Stimulated activated CD8-positive, alpha-beta memory T cell treated with anti-CD3 and anti-CD28 coated beads, Interleukin-12 subunit alpha, Interleukin-12 subunit beta, amount 100 ng/mL, for 1 hour (primary cell): ENCODE measurements around the gene CDH4.

Experiments used
- DNase-seq: peaks from one replicate; pipeline ENCODE4 v3.0.0-alpha.2; 2020; ENCODE audit warnings: low read depth

The CDH4 gene

DNA sequence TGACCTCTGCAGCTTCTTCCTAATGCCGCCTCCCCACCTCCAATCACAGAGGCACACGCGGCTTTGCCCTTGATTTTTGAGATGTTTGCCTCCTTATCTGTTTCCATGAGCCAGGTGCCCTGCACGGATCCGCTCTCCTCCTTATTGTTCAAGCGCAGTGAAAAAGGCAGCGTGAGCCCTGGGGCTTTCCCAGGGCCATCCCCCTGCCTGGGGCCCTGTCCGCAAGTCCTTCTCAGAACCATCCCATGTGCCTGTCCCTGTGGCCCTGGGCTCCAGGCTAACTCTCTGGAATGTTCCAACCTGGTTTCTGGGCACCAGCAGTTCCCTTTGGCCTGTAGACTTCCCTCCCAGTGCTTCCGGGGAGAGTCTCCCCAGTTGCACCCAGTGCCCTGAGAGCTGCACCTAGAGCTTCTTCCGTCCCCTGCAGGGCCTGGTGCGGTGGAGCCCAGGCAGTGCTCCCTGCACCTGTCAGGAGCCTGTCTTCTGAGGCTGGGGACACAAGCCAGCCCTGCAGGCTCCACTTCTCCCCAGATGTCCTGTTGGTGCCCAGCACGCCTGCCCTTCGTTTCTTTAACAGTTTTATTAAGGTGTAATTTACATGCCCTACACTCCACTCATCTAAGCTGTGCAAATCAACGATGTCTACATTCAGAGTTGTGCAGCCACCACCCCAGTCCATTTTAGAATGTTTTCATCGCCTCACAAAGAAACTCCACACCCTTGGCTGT, 330.3 kb downstream of the CDH4 start:
- DNase-seq: no peak

DNA sequence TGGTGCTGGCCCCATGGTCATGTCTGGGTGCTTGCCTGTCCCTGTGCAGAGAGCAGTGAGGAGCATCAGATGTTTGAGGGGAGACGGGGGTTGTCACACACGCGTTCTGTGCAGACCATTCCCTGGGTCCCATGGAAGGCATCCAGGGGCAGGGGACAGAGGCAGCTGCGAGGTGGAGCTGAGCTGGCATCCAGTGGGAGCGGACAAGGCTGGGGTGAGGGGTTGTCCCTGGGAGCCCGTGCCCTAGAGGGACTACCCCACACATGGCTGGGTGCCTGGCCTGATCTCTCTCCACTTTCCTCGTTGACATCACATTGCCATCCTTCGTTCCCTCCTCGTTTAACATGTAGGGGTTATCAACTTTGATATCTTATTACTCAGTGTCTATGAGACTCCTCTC, 331.3 kb downstream of the CDH4 start:
- no peak for DNase-seq

DNA sequence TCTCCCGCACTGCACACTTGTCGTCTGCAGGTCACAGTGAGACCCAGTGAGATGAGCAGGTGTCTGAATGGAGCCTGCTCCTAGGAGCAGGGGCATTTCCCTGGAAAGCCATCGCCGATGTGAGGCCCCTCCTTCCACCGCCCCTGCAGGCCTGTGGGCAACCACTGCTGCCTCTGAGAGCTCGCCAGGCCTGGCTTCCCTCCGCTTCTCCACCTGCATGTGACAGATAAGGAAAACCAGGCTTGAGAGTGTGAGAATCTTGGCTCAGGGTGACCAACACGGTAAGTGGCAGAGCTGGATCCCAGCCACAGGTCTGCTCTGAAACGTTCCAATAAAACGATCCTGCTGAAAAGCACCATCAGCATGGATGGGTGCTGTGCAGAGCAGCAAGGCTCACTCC, 332.8 kb downstream of the CDH4 start:
- DNase-seq: no peak

DNA sequence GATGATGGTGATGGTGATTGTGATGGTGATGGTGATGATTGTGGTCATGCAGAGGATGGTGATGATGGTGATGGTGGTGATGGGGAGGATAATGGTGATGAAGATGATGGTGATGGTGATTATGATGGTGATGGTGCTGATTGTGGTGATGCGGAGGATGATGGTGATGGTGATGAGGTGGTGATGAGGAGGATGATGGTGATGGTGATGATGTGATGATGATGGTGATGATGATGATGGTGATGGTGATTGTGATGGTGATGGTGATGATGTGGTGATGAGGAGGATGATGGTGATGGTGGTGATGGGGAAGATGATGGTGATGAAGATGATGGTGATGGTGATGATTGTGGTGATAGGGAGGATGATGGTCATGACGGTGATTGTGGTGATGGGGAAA, 333.7 kb downstream of the CDH4 start:
- no peak for DNase-seq

DNA sequence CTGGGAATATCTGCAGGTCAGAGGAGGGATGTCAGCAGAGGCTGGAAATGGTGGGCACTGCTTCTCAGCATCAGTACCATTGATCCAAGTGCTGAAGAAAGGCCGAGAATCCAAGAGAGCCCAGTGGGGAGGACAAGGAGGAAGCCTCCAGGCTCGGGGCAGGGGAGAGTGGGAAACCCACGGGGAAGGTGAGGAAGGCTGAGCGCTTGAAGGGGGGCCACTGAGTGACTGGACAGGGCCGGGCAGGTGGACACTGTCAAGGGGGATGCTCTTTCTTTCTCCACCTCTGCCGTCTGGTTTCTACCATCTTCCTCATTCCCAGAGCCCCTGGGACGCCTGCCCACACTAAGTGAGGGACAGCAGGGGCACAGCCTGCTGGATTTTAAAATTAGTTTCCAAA, 335.0 kb downstream of the CDH4 start:
- DNase-seq: no peak

DNA sequence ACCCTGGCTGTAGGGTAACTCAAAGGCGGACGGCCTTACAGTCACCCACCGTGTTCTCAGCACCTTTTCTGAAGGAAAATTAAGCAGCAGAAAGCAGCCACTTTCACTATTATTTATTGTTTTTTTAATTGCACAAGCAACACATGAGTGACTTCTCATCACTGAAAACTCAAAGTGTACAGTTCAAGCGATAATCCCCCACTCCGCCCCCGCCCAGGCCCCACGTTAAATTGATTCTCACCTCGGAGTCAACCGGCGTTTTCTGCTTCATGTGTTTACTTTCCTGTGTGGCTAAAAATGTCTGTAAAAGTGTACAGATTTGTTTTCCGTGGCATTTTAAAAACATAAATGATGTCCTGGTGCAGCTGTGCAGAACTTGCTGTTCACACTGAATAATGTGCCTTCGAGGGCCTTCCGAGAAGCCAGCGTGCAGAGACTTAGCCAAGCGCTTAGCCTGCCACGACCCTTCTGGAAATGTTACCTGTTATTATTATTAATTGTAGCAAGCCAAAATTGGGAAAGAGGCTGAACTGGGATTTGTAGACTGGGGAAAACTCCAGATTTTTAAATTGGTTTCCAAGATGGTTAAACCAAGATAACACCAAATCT, 335.7 kb downstream of the CDH4 start:
- DNase-seq: no peak

DNA sequence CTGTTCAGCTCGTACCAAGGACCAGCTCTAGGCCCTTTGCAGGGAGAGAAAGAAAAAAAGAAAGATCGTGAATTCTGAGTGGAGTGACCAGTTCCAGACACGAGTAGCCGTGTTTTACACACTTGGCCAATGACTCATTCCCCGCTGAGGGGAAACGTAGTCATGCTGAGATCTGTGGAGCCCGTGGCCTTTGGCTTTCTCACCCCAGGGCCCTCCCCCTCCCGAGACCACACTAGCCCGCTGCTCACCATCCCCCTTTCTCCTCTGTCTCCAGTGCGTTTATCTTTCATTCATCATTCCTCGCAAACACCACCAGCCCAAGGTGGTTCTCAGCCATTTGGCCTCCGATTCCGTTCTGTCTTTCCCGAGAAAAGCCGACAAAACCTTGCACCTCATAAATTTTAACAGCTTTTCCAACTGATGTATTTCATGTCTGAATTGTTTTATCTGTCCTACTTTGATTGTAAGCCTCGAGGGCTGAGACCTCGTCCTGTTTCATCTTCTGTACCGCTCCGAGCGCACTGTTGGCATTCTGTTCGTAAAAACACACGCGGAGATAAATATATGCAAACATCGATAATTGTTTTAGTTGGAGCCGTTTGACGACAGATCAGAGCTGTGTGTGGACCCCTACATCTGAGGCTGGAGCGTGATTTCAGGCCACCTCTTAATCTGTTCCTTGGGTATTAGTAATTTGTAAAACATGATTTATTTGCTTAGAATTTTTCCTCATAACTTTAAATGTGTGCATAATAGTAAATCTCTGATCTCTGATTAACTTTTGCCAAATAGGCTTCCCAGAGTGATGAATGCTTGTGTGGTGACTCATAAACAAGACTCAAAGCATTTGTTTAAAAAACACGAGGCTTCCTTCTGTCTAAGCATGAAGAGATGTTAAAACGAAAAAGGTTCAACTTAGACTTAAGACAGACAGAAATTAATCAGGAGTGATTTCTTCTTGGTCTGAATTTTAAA, 336.6 kb downstream of the CDH4 start:
- no peak for DNase-seq

DNA sequence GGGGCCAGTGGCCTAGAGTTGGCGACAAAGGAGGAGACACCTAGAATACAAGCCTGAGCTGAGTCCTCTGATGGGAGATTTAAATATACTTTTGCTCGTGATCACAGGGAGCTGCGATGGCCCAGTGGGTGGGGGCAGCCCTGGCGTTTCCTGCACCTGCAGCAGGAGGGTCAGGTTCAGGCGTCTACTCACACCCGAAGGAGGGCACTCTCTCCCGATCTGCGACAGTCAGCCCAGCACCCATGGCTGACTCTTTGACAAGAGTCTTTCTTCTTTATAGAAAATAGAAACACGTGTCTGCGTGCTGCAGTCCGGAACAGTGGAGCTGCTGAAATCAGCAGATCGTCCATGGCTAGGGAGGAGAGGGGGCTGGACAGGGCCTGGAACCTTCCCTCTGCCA, 338.2 kb downstream of the CDH4 start:
- no peak for DNase-seq

DNA sequence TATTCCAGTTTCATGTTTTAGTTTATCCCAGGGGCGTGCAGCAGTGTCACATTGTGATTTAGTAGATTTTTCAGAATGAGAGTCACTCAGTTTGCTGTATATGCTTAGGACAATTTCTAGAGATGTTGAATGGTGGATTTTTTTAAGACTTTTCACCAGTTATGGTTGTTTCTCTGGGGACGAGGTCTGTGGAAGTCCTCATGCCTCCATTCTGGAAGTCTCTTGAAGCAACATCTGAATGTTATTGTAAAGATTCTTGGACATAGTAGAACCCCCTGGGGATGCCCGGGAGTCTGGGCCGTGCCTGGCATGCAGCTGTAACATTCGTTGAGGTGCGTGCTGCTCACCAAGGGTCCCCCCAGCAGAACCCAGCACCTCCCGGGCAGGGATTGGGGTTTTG, 341.5 kb downstream of the CDH4 start:
- no peak for DNase-seq

DNA sequence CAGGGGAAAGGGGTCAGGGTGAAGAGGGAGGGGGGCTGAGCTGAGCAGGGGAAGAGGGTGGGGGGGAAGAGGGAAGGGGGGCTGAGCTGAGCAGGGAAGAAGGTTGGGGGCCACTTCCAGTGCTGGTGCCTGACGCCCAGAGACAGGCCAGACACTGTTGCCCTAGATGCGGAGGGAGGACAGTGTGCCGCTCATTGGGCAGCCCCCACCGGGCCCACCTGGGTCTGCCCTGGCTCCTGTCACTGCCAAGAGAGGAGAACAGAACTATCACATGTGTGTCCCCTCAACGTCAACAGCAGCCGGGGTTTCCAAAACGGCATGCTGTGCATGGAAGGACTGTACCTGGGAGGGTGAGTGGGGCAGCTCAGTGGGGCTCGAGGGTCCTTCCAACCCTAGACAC, 342.1 kb downstream of the CDH4 start:
- no peak for DNase-seq

DNA sequence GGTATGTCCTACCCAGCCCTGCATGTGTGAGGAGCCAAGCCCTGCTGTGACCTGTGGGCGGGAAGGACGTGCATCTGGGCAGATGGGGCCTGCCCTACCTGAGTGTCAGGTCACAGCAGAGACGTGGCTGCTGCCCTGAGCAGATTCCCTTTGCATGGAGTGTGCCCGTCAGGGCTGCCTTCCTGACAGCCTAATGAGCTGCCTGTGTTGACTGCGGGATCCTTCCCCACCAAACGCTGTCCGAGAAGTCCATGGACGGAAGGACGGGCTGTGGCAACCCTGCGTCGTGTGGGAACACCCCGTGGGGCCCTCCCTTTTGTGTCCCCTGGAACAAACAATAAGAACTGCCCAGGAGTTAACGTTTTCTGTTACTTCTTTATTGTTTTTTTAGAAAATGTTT, 343.2 kb downstream of the CDH4 start:
- no peak for DNase-seq

DNA sequence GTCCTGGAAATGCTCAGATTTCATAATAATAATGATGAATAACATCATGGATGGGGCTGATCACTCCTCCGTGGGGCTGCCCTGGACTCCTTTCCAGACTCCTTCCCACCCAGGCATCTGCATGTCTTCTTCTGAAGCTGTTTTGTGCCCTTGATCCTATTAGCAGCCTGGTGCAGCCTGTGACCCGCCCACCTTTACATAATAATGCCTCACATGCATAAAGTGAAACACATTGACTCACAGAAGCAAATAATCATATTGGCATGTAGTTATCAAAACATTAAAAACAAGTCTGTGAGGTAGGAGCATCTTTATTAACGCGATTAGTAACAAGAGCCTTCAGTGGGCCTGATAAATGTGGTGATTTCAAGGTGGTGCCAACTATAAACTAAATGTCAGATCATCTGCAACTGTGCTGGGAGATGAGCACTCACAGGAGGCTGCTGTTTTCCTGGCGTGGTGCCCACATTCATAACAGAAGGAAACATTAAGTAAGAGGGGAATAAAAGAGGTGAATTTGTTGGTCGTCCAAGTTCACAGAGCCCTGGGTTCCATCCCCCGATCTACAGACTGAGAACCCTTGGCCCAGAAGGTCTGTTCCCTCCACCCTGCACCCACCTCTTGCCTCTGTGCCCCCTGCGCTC, 344.7 kb downstream of the CDH4 start:
- no peak for DNase-seq

DNA sequence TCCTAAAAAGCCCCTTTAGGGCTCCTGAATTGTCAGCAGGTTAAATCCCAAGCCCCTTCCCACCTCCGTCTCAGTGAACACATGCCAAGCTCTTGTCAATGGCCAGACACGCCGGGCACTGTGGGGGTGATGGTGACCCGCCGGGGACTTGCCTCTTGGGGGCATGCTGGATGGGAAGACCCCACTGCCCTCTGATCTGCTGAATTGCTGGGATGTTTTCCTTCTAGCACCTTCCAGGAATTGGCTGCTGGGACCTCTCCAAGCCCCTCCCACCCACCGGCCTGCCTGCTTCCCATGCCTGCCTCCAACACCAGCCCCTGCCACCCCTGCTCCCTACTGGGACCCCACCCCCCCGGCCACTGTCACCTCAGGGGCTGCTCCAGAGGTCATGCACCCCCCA, 345.9 kb downstream of the CDH4 start:
- DNase-seq: no peak

DNA sequence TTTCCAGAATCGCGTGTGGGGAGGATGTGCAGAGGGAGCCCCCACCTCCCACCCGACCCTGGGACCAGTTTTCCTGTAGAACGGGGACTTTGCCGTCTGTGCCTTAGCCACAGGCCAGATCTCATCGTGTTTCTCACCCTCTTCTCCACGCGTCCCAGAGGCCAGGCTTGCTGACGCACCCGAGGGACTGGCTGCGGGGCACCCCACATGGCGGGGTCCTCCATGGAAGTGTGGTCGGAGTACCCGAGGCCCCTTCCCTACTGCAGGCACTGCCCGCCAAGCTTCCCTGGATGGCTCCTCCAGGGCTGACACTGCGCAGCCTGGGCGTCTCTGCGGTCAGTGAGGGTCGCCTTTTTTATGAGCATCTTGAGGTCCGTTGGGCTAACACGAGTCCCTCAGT, 346.5 kb downstream of the CDH4 start:
- no peak for DNase-seq

DNA sequence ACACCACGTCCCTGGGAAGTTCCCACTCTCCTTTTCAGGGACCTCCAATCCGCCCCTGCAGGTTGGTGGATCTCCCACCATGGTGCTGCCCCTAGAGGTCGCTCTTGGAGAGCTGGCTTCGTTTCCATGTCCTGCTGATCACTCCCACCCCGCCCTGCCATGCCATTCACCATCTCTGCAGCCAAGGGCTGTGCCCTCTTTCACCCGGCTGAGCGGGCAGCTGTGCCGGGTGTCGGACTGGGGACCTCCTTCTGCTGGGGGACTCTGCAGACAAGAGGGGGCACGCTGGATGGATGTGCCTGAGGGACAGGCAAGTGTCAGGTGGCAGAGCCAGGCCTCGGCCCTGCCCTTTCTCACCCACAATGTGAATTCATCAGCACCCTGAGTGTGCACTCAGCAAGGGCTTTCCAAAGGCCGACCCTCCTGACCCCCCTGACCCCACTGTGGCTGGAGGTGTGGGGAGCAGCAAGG, 347.0 kb downstream of the CDH4 start:
- DNase-seq: no peak

DNA sequence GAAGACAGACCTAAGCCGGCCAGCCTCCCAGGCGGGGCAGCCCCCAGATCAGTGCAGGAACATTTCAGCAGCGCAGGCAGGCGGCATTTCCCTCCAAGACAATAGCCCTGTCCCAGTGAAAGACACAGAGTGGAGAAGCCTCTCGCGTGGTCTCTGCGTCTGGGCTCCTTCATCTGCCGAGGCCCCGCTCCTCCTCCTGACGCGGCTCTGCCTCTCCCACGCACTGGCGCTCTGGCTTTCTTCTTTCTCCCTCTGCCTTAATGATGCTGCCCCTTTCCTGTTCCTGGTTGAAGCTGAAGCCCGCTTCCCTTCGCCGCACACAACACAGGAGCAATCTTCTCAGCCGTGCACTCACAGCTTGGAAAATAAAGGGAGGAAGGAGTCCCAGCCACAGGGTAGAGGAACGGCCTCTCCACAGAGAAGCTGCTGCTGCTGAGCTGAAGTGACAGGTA, 347.5 kb downstream of the CDH4 start:
- no peak for DNase-seq

DNA sequence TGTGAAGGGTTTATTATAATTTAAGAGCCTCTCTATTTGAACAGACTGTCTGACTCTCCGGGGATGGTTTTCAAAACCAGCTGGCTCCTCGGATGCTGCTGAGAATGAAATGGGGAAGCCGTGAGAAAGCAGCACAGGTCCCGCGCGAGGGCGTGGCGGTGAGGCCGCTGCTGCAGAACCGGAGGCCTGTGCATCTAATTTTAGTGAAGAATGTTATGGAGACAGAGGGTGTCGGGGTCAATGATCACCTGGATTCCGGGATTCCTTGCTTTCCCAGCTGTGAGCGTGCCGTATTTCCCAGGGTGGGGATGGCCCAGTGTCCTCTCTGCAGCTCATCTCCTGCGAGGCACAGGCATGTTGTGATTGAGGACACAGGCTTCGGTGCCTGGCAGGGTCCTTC, 348.0 kb downstream of the CDH4 start:
- no peak for DNase-seq

DNA sequence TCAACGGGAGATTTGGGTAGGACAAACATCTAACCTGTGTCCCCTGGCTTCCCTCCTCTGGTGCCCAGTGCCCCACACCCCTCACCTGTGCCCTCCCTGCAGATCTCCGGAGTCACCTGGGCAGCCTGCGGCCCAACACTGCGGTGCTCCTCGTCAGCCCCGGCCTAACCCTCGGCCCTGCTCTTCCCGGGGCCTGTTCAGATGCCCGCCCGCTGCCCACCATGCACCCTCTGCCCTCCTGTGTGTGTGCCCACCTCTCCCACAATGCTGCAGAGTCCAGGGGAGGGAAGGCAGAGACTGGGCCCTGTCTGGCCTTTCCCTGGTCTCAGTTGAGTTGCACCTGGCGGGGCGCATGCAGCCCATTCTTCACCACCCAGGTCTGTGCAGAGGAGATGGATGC, 349.3 kb downstream of the CDH4 start:
- DNase-seq: no peak

DNA sequence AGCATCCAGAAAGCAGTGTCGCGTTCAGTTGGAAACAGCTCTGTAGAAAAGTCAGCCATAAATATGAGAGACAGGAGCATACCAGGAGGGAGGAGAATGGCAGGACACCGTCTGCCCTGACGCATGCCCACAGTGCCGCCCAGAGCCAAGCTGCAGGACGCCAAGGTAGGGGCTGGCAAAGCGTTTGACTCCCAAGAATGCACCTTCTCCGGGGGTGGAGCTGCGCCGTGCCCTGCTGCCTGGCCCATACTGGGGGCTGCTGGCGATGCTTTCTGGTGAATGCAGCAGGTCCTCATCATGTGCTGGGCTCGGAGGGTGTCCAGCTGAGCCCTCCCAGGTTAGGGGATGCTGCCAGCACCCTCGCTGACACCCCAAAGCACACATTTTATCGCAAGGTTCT, 349.8 kb downstream of the CDH4 start:
- DNase-seq: no peak

DNA sequence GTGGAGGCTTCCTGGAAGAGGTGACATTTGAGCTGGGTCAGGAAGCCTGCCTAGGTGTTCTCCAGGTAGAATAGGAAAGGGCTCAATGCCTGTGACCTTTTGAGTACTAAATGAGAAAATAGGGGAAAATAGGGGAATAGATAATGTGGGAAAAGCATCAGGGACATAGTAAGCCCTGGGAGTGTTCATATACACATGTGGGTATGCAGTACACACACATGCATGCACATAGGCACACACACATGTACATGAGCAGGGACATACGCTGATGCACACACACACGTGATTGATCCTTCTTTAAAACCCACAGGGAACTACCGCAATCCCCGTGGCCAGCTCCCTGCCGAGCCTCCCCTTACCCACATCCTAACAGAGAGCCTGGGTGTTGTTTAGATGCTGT, 351.7 kb downstream of the CDH4 start:
- DNase-seq: no peak

DNA sequence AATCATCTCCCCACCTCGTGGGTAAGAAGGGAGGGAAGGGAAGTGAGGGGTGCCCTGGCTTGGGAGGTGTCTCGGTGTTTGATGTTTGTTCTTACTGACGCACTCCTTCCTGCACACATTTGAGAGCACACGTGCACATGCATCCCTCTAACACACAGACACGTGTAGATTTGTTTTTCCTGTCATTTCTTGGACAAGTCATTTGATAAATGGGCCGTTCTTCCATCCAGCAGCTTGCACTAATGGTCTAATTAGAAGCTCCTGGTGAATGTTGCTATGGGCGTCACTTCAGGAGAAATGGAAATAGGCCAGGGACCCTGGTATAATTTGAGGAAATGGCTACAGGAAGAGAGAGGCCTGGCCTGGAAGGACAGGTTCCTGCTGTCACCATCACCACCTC, 352.5 kb downstream of the CDH4 start:
- DNase-seq: no peak

DNA sequence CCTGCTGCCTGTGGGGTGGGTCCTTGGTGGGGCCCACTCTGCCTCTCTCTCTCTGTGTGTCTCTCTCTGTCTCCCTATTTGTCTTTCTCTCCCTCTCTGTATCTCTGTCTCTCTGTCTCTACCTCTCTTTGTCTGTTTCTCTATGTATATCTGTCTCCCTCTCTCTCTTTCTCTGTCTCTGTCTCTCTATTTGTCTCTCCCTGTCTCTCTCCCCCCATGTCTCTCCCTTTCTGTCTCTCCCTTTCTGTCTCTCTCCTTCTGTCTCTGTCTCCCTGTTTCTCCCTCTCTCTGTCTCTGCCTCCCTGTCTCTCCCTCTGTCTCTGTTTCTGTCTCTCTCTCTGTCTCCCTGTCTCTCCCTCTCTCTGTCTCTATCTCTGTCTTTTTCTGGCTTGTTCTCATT, 353.2 kb downstream of the CDH4 start:
- DNase-seq: no peak
